Measurements from ENCODE around the gene CMA1. TPM values are rescaled to one million over a fixed set of nuclear protein-coding genes. Genes with fewer than 3 reads are reported as not detected.
"Not testable (repeated sequence)": the region's sequence is repeated elsewhere in the genome, so short reads cannot be mapped to it uniquely, and the experiment has no call there.

Gene CMA1
- total RNA-seq, 2 donors from 2014 or later: 0.71 to 2.4 TPM

- intact Hi-C loops (cut with DNase I): no loop called here
- DNase-seq (ENCODE audit: low spot score): no peak
These were observed 32.8 kb downstream of the CMA1 start for GRCh38 chr14:24475261-24475660.

- intact Hi-C loops (cut with DNase I): no loop called here
- DNase-seq (ENCODE audit: low spot score): no peak
These were observed 34.9 kb downstream of the CMA1 start for GRCh38 chr14:24473211-24473610.

- DNase-seq (ENCODE audit: low spot score): not testable (repeated sequence)
These were observed 37.6 kb downstream of the CMA1 start for GRCh38 chr14:24470450-24470849.

GRCh38 chr14:24465805-24466204 is 42.3 kb downstream of the CMA1 start:
- no peak for DNase-seq (ENCODE audit: low spot score)
- intact Hi-C loops (cut with DNase I): no loop called here

More at GRCh38 chr14:24470450-24470849, 37.6 kb downstream of the CMA1 start:
- intact Hi-C loops (cut with DNase I): not testable (repeated sequence)

GRCh38 chr14:24465368-24465767 is 42.7 kb downstream of the CMA1 start:
- intact Hi-C loops (cut with DNase I): no loop called here
- DNase-seq (ENCODE audit: low spot score): no peak

GRCh38 chr14:24463884-24464785 is 43.9 kb downstream of the CMA1 start:
- intact Hi-C loops (cut with DNase I): no loop called here

GRCh38 chr14:24463017-24463883 is 44.8 kb downstream of the CMA1 start:
- no peak for DNase-seq (ENCODE audit: low spot score)
- intact Hi-C loops (cut with DNase I): no loop called here

More at GRCh38 chr14:24463884-24464785, 43.9 kb downstream of the CMA1 start:
- no peak for DNase-seq (ENCODE audit: low spot score)

GRCh38 chr14:24461336-24461735 is 46.7 kb downstream of the CMA1 start:
- intact Hi-C loops (cut with DNase I): no loop called here
- DNase-seq (ENCODE audit: low spot score): no peak

GRCh38 chr14:24459331-24459730 is 48.7 kb downstream of the CMA1 start:
- DNase-seq (ENCODE audit: low spot score): no peak
- intact Hi-C loops (cut with DNase I): no loop called here

GRCh38 chr14:24458736-24459135 is 49.3 kb downstream of the CMA1 start:
- no peak for DNase-seq (ENCODE audit: low spot score)
- intact Hi-C loops (cut with DNase I): no loop called here

- no peak for DNase-seq (ENCODE audit: low spot score)
- intact Hi-C loops (cut with DNase I): no loop called here
These were observed 51.1 kb downstream of the CMA1 start for GRCh38 chr14:24456980-24457379.

Other genes with a start within 250 kb of the CMA1 start
- 1 to 10 TPM in 1 of 2 donors, under 1 TPM in 1; 0.14 to 1.7 TPM for gene TGM1, start 245.1 kb downstream of the CMA1 start, total RNA-seq
- 10 to 100 TPM; 14.5 to 17.3 TPM for gene RABGGTA, start 236.7 kb downstream of the CMA1 start, total RNA-seq
- 10 to 100 TPM; 14.0 to 17.9 TPM for gene DHRS1, start 208.5 kb downstream of the CMA1 start, total RNA-seq
- 10 to 100 TPM; 19.2 to 20.9 TPM for gene NOP9, start 208.4 kb downstream of the CMA1 start, total RNA-seq
- gene CIDEB, start 200.3 kb downstream of the CMA1 start, total RNA-seq: 10 to 100 TPM; 10.1 to 10.8 TPM
- gene LTB4R2, start 198.1 kb downstream of the CMA1 start, total RNA-seq: 1 to 10 TPM; 2.5 to 4.0 TPM
- gene LTB4R, start 196.8 kb downstream of the CMA1 start, total RNA-seq: 1 to 10 TPM; 5.6 TPM
- 10 to 100 TPM; 35.2 to 36.0 TPM for gene ADCY4, start 173.2 kb downstream of the CMA1 start, total RNA-seq
- 1 to 10 TPM; 8.5 to 9.2 TPM for gene RIPK3, start 168.3 kb downstream of the CMA1 start, total RNA-seq
- gene NFATC4, start 140.1 kb downstream of the CMA1 start, total RNA-seq: 10 to 100 TPM; 75.1 to 87.2 TPM
- 10 to 100 TPM; 13.1 to 15.1 TPM for gene NYNRIN, start 109.3 kb downstream of the CMA1 start, total RNA-seq
- gene CBLN3, start 78.6 kb downstream of the CMA1 start, total RNA-seq: 1 to 10 TPM; 3.5 to 4.2 TPM
- gene KHNYN, start 78.3 kb downstream of the CMA1 start, total RNA-seq: 10 to 100 TPM; 41.4 to 41.8 TPM
- gene SDR39U1, start 65.5 kb downstream of the CMA1 start, total RNA-seq: 10 to 100 TPM; 31.6 to 36.4 TPM
- gene CTSG, start 68.0 kb upstream of the CMA1 start, total RNA-seq: 1 to 10 TPM; 3.1 to 6.9 TPM
- under 1 TPM in 1 of 2 donors, not detected in 1; 0.90 TPM for gene GZMH, start 101.4 kb upstream of the CMA1 start, total RNA-seq
- 1 to 10 TPM in 1 of 2 donors, under 1 TPM in 1; 0.79 to 1.0 TPM for gene GZMB, start 125.9 kb upstream of the CMA1 start, total RNA-seq

Measured in posterior vena cava (tissue), 2 donors.